NCI-H82 (cell line): ENCODE results near the gene FNDC3B.

Experiments
- DNase-seq: peaks from one replicate; lab custom pipeline; 2025; lab: John Stamatoyannopoulos, UW

The FNDC3B gene

GRCh38 chr3:172213904-172214303 lies 174.5 kb downstream of the FNDC3B start:
- DNase-seq = no peak

- no peak for DNase-seq
Measured at GRCh38 chr3:172216267-172216666, 176.9 kb downstream of the FNDC3B start.

GRCh38 chr3:172216911-172217310 lies 177.5 kb downstream of the FNDC3B start:
- no peak for DNase-seq

- no peak for DNase-seq
Measured at GRCh38 chr3:172217877-172218276, 178.5 kb downstream of the FNDC3B start.

- no peak for DNase-seq
Measured at GRCh38 chr3:172218350-172219323, 179.3 kb downstream of the FNDC3B start.

- DNase-seq = no peak
Measured at GRCh38 chr3:172219750-172220149, 180.4 kb downstream of the FNDC3B start.

GRCh38 chr3:172221547-172221946 lies 182.2 kb downstream of the FNDC3B start:
- DNase-seq = no peak

- DNase-seq = no peak
Measured at GRCh38 chr3:172222478-172223071, 183.2 kb downstream of the FNDC3B start.

GRCh38 chr3:172223870-172224269 lies 184.5 kb downstream of the FNDC3B start:
- DNase-seq = no peak

- DNase-seq = no peak
Measured at GRCh38 chr3:172224560-172225214, 185.3 kb downstream of the FNDC3B start.

GRCh38 chr3:172225215-172225707 lies 185.9 kb downstream of the FNDC3B start:
- no peak for DNase-seq

GRCh38 chr3:172226831-172227230 lies 187.5 kb downstream of the FNDC3B start:
- DNase-seq = no peak

GRCh38 chr3:172227340-172228035 lies 188.1 kb downstream of the FNDC3B start:
- DNase-seq = no peak

GRCh38 chr3:172228036-172228415 lies 188.6 kb downstream of the FNDC3B start:
- no peak for DNase-seq

- DNase-seq = no peak
Measured at GRCh38 chr3:172229462-172229861, 190.1 kb downstream of the FNDC3B start.

- no peak for DNase-seq
Measured at GRCh38 chr3:172231318-172231901, 192.0 kb downstream of the FNDC3B start.

GRCh38 chr3:172232579-172233212 lies 193.3 kb downstream of the FNDC3B start:
- DNase-seq = no peak

GRCh38 chr3:172233474-172234277 lies 194.3 kb downstream of the FNDC3B start:
- DNase-seq = no peak

- no peak for DNase-seq
Measured at GRCh38 chr3:172235698-172236097, 196.3 kb downstream of the FNDC3B start.
